NCI-H1436 (cell line): ENCODE data around the gene ATP1B2.

ENCODE experiments used
- DNase-seq: peaks from one replicate; lab custom pipeline; 2025; lab: John Stamatoyannopoulos, UW

Gene ATP1B2

DNA sequence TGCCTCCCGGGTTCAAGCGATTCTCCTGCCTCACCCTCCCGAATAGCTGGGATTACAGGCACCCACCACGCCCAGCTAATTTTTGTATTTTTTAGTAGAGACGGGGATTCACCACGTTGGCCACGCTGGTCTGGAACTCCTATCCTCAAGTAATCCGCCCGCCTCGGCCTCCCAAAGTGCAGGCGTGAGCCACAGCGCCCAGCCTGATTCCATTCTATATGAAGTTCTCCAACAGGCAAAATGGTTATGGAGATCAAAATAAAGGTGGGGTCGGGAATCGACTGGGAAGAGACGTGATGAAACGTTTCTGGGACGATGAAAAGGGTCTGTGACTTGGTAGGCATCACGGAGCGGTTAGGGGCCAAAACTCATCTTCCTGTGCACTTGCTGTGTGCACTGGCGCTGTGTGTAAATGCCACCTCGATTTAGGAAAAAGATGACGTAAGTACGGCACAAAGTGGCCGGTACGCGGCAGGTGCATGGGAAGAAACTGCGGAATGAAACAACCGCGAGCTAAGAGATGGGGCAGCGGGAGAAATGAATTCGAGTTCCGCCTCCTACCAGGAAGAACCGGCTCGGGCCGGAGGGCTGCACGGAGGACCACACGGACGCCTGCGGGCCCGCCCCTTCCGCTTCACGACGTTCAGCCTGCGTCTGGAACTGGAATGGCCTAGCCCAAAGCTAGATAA lies 35.0 kb downstream of the ATP1B2 start:
- peak; percentile 94 for DNase-seq

DNA sequence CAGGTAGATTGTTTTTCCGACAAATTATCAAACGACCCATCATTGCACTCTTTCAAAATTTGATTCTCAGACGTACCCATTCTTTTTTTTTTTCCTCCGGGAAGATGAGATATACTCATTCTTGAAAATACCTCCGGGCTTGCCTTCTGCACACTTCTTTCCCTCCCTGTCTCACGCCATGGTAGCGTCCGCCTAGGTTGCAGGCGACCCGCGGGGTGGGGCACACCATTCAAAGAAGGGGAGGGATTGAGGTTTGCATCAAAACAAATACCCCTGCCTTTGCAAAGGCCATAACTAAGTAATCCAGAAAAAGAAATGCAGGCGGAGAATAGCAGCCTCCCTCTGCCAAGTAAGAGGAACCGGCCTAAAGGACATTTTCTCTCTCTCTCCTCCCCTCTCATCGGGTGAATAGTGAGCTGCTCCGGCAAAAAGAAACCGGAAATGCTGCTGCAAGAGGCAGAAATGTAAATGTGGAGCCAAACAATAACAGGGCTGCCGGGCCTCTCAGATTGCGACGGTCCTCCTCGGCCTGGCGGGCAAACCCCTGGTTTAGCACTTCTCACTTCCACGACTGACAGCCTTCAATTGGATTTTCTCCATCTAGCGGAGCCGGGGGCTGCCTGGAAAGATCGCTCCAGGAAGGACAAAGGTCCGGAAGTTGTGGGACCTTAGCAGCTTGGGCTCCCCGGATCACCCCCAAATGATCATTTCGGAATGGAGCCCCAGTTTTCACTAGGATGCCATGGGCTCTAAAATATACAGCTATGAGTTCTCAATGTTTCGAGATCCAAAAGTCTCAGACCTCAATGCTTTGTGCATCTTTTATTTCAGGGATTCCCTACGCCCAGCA lies 35.7 kb downstream of the ATP1B2 start:
- peak; percentile 85 for DNase-seq

DNA sequence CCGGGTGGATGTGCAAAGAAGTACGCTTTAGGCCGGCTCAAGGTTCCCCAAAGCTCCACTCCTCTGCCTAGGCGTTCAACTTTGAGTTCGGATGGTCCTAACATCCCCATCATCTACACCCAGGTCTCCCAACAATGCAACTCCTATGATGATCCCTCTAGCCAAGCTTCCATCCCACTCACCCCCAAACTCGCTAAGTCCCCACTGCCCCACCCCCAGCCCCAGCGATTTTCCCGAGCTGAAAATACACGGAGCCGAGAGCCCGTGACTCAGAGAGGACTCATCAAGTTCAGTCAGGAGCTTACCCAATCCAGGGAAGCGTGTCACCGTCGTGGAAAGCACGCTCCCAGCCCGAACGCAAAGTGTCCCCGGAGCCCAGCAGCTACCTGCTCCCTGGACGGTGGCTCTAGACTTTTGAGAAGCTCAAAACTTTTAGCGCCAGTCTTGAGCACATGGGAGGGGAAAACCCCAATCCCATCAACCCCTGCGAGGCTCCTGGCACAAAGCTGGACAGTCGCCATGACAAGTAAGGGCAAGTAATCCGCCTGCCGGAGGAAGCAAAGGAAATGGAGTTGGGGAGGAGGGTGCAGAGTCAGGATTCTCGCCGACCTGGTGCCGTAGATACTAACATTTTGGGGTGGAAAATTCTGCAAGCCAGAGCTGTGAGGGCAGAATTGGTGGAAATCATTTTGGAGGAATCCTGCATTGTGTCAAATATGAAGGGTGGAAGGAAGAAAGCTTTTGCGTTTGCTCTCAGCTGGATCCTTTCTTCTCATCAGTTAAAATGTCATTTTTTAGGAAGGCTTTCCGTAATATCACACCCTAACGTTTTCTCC lies 36.6 kb downstream of the ATP1B2 start, which contains the start of gene TP53:
TP53 (minus strand) TSS at position 419 of the 836 bp plus-strand sequence. CDS start 10,896 bp downstream, outside the sequence.
- peak; percentile 93 for DNase-seq

DNA sequence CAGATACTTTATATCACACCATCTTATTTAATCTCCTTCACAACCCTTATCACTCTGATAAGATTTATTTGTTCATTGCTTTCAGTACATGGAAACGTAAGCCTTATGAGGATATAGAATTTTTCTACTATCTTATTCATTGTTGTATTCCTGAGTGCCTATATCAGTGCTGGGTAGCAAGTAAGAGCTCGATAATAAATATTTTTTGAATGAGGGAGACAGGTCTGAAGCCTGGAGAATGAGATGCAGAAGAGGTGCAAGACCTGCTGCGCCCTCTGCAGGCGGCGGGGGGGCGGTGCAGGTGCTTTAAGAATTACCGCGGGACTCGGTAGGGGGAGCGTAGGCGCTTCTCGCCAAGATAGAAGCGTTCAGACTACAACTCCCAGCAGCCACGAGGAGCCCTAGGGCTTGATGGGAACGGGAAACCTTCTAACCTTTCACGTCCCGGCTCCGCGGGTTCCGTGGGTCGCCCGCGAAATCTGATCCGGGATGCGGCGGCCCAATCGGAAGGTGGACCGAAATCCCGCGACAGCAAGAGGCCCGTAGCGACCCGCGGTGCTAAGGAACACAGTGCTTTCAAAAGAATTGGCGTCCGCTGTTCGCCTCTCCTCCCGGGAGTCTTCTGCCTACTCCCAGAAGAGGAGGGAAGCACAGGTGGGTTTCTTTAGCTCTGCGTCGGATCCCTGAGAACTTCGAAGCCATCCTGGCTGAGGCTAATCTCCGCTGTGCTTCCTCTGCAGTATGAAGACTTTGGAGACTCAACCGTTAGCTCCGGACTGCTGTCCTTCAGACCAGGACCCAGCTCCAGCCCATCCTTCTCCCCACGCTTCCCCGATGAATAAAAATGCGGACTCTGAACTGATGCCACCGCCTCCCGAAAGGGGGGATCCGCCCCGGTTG lies 37.4 kb downstream of the ATP1B2 start, which contains the start of gene WRAP53:
WRAP53 (plus strand) TSS at position 570 of the 900 bp plus-strand sequence; CDS start at position 742, 172 bp downstream.
- DNase-seq, result peak; percentile 95

DNA sequence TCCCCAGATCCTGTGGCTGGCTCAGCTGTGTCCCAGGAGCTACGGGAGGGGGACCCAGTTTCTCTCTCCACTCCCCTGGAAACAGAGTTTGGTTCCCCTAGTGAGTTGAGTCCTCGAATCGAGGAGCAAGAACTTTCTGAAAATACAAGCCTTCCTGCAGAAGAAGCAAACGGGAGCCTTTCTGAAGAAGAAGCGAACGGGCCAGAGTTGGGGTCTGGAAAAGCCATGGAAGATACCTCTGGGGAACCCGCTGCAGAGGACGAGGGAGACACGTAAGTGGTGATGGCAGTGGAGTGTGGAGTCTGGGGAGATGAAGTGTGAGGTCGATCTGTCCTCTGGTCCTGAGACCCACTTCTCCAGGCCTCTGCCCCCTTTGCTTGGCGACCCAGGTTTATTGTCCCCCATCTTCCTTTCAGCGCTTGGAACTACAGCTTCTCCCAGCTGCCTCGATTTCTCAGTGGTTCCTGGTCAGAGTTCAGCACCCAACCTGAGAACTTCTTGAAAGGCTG lies 38.1 kb downstream of the ATP1B2 start:
- DNase-seq, result no peak

DNA sequence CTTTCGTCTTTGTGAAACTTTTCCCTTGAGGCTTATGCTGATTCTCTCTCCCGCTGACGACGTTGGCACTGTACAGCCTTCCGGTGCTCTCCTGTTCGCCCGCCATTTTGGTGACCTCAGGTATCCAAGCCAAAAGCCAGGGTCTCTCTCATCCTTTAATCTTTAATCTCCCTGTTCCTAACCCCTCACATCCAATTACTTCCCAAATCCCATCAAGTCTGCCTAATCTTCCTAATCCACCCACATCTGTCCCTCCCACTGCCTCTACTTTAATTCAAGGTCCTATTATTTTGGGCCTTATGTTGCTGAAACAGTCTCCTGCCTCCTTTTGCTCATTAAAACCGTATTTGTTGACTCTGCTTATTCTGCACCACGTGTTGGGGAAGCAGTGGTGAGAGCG lies 44.9 kb downstream of the ATP1B2 start:
- DNase-seq, result no peak

DNA sequence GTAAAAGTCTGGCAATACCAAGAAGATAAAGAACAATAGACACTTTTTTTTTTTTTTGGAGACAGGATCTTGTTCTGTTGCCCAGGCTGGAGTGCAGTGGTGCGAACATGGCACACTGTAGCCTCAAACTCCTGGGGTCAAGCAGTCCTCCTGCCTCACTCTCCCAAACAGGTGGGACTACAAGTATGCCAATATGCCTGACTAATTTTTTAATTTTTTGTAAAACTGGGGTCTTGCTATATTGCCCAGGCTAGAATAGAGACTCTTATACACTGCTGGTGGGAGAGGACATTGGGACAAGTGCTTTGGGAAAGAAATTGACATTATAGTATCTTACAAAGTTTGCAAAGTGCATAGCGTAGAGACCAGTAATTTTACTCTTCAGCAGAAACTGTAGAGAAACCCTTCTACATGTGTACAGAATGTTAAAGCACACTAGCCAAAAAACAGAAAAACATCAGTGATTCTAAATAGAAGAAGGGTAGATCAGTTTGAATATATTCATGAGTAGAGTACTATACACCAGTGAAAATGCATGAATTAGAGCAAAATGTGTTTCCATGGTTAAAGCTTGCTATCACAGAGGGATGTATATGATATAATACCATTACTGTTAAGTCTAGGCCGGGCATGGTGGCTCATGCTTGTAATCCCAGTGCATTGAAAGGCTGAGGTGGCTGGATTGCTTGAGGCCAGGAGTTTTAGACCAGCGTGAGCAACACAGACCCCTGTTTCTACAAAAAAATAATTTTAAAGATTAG lies 47.3 kb downstream of the ATP1B2 start:
- DNase-seq, result no peak

DNA sequence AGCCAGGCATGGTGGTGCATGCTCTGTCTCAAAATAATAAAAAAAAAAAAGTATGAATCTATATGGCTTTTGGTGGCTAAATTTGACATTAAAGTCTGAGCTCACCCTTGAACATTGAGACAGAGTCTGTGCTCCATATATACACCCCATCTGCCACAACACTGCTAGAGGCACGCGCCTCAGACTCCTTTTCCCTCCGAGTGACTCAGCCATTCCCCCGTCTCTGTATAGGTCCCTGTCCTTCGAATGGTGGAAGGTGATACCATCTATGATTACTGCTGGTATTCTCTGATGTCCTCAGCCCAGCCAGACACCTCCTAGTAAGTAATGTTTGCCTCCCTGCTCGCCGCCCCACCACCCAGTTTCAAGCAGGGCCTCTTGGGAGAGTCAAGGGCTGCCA lies 49.8 kb downstream of the ATP1B2 start:
- no peak for DNase-seq

DNA sequence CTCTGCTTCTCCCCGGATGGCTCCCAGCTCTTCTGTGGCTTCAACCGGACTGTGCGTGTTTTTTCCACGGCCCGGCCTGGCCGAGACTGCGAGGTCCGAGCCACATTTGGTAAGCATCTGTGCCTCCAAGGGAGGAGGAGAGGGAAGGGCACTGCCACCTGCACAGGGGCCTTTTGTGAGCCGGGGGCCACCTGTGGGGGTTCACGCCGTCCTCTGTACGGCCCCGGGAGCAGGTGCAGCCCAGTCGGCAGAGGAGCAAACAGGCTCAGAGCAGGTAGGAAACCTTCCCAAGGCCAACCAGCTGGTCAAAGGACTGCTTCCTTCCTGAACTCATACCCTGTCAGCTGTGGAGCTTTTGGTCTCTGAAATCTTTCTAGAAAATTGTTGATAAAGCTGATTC lies 51.0 kb downstream of the ATP1B2 start:
- DNase-seq, result no peak

DNA sequence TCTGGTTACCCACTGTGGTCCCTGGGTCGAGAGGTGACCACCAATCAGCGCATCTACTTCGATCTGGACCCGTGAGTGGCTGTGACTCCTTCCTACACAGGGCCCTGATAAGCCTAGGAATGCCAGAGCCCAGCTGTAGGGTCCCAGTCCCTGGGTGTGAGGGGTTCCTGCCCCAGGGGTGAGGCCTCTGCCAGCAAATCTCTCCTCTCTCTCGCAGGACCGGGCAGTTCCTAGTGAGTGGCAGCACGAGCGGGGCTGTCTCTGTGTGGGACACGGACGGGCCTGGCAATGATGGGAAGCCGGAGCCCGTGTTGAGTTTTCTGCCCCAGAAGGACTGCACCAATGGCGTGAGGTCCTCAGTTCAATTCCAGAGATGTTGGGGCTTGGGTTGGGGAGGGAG lies 52.0 kb downstream of the ATP1B2 start:
- no peak for DNase-seq

DNA sequence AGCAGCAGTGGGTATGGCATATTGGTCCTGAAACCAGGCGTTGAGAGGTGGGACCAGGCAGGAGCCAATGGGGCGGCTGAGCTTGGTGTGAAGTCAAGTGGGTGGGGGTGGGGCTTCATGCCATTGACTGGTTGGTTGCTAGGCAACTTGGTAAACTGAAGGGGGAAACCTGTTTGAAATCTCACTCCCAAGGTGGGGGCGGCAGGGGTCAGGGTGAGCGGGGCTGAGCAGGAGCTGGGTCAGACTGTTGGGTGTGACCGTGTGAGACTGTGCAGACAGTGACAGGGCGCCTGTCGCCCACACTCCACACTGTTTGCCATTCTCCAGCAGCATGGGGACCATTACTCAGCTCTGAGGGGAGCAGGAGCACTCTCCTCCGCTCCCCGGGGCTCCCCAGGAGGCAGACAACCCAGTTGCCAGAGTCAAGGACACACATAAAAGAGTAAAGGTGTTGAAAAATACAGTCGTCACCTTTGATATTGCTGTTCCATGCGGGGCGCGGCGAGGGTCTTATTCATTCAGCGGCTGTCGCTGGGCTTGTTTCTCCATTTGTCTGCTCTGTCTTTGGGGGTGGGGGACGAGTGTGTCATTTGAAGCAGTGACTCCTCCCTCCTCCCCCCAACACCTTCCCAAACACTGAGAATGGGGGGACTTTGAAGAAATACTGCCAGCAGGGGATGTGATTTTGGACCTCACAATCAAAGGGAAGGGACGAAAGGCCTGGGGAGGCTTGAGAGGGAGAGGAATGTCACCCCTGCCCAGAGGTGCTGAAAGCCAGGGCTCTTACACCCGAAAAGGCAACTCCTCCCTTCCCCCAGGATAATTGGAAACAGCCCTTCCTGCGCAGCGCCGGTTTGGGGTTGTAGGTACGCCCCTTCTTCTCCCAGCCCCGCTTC lies 53.1 kb downstream of the ATP1B2 start:
- DNase-seq, result peak; percentile 87

DNA sequence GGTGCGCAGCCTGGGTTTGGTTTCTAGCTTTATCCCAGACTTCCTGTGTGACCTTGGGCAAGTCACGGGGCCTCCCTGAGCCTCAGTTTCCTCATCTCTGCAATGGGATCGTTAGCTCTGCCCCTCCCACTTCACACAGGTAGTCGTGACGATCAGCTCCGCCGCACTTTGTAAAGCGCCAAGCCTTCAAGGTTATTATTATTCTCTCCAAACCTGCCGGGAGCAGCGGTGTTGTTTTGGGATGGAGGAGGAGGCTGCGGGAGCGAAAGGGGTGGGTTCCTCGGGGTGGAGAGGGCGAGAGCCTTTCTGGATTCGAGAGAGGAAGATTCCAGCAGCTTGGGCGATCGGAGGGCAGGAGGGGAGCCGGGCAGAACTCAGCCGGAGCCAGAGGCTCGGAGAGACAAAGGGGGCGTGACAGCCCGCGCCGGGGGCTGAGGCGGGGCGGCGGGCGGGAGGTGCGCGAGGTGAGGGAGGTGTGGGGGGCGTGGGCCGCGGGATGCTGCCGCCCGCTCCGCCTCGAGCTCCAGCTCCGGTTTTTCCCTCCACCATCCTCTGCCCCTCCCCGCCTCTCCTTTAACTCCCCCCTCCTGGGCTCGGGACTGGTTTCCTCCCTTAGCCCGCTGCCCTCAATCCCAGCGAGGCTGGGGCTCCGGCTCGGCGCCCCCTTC lies 54.0 kb downstream of the ATP1B2 start, which contains the start of gene EFNB3:
EFNB3 (plus strand) TSS at position 602 of the 668 bp plus-strand sequence. CDS start 397 bp downstream, outside the sequence.
- DNase-seq, result peak; percentile 76

DNA sequence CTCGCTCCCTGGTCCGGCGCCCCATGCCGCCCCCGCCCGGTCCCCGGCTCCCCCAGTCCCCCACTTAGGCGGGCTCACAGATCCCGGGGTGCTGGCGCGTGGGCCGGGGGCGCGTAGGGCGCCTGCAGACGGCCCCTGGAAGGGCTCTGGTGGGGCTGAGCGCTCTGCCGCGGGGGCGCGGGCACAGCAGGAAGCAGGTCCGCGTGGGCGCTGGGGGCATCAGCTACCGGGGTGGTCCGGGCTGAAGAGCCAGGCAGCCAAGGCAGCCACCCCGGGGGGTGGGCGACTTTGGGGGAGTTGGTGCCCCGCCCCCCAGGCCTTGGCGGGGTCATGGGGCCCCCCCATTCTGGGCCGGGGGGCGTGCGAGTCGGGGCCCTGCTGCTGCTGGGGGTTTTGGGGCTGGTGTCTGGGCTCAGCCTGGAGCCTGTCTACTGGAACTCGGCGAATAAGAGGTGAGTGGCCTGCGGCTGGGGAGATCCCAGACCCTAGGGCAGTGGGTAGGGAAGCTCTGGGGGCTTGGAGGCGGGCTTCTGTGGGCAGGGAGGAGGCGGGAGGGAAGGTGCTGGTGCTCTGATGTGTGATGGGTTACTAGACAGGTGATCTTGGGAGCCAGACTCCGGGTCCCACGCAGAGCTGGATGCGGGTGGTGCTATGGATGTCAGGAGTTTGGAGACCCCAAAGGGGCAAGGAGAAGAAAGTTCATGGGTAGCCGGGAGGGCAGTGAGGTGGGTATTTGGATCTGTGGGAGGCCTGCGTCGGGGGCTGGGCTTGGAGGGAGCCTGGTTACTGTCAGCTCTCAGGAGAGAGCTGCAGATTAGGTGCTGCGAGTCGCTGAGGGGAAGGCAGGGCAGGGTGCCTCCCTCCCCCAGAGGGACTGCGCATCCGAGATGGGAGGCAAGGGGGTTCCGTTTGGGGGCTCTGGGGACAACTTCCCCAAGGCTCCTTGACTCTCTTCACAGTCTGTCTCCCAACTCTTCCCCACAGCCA lies 54.8 kb downstream of the ATP1B2 start:
- no peak for DNase-seq

DNA sequence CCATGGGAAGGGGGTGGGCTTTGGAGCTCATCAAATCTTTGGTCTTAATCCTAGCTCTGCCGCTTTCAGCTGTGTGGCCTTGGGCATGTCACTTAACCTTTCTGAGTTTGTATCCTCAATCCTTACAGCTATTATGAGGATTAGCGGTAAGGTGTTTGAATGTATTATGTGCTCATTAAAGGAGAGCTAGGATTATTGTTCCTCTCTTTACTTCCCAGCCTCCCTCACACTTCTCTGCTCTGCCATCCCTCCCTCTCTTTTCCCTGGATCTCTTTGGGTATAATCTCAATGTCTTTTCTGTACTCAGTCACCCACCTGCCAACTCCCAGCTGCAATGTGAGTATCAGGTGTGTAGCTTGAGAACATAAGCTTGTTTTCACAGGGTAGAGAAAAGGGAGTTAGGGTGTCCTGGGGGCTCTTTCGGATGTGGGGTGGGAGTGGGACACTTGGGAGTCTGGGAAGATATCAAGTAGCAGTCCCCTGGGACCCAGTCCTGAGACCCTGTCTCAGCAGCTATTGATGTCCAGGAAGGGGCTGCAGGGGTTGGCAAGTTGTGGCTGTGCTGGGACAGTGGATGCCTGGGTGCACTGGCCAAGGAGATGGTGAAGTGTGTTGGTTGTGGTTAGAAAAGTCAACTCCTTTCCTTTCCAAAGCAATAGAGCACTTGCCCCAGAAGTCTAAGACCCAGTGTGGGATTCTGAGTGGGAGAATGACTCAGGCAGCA lies 56.1 kb downstream of the ATP1B2 start:
- DNase-seq, result no peak
